TTC549 (cell line): ENCODE results near the gene AGAP3.

ENCODE experiments used
- FAIRE-seq: peaks from 2 replicates; lab custom pipeline; 2012; peaks lifted over from hg19 to GRCh38; lab: Jason Lieb, UNC

AGAP3 gene

GRCh38 chr7:151137076-151137675, 50.9 kb downstream of the AGAP3 start:
- no peak for FAIRE-seq

GRCh38 chr7:151137791-151138152, 51.5 kb downstream of the AGAP3 start:
- no peak for FAIRE-seq

- FAIRE-seq: no peak
These were observed 52.0 kb downstream of the AGAP3 start for GRCh38 chr7:151138153-151138851.

GRCh38 chr7:151139071-151139790, 53.0 kb downstream of the AGAP3 start:
- no peak for FAIRE-seq

GRCh38 chr7:151139791-151140190, 53.5 kb downstream of the AGAP3 start:
- no peak for FAIRE-seq

- no peak for FAIRE-seq
These were observed 54.6 kb downstream of the AGAP3 start for GRCh38 chr7:151140826-151141225.

- no peak for FAIRE-seq
These were observed 55.1 kb downstream of the AGAP3 start for GRCh38 chr7:151141311-151141854.

- no peak for FAIRE-seq
These were observed 55.8 kb downstream of the AGAP3 start for GRCh38 chr7:151141855-151142685.

GRCh38 chr7:151142686-151143040, 56.4 kb downstream of the AGAP3 start:
- no peak for FAIRE-seq

GRCh38 chr7:151143261-151144015, 57.2 kb downstream of the AGAP3 start:
- no peak for FAIRE-seq

- no peak for FAIRE-seq
These were observed 58.1 kb downstream of the AGAP3 start for GRCh38 chr7:151144387-151144786.

- no peak for FAIRE-seq
These were observed 60.5 kb downstream of the AGAP3 start for GRCh38 chr7:151146761-151147160.

- FAIRE-seq: no peak
These were observed 62.3 kb downstream of the AGAP3 start for GRCh38 chr7:151148319-151149259.

GRCh38 chr7:151150388-151150787, 64.1 kb downstream of the AGAP3 start:
- no peak for FAIRE-seq

- FAIRE-seq: no peak
These were observed 66.6 kb downstream of the AGAP3 start for GRCh38 chr7:151152643-151153513.

- FAIRE-seq: no peak
These were observed 71.5 kb downstream of the AGAP3 start for GRCh38 chr7:151157645-151158329.

- FAIRE-seq: no peak
These were observed 75.5 kb downstream of the AGAP3 start for GRCh38 chr7:151161757-151162156.

- FAIRE-seq: no peak
These were observed 80.4 kb downstream of the AGAP3 start for GRCh38 chr7:151166629-151167196.
